Upper lobe of left lung (tissue), 6 donors: ENCODE measurements around the gene EYA2. TPM values are rescaled to one million over a fixed set of nuclear protein-coding genes. Genes with fewer than 3 reads are reported as not detected.

Source experiments
- ATAC-seq, 2 donors: fragments of 200-7000 bp; cut with Tn5 transposase; one replicate each; pipeline ENCODE4 v1.9.1; 2022; ENCODE audit warnings: mild to moderate bottlenecking in 2 of 2, moderate library complexity in 2 of 2; ENCODE audit not compliant: low FRiP score in 2 of 2
- DNase-seq, 2 donors: peaks; one replicate each; pipeline ENCODE4 v3.0.0-alpha.2; 2019 to 2020
- H3K27ac ChIP-seq, 4 donors: fragments of 200-600 bp; sonication (generic); one replicate each; pipeline ENCODE4 v1.5.1; 2016 to 2019
- H3K27me3 ChIP-seq, 4 donors: fragments of 200-600 bp; sonication (generic); one replicate each; pipeline ENCODE4 v1.5.1; 2017 to 2019
- H3K36me3 ChIP-seq, 4 donors: fragments of 200-600 bp; sonication (generic); one replicate each; pipeline ENCODE4 v1.5.1; 2016 to 2019
- H3K4me1 ChIP-seq, 4 donors: fragments of 200-600 bp; sonication (generic); one replicate each; pipeline ENCODE4 v1.5.1; 2018 to 2019
- H3K4me3 ChIP-seq, 4 donors: fragments of 200-600 bp; sonication (generic); one replicate each; pipeline ENCODE4 v1.5.1; 2017 to 2019; ENCODE audit warnings: mild to moderate bottlenecking in 2 of 4, moderate library complexity in 1 of 4
- H3K9me3 ChIP-seq, 4 donors: fragments of 200-600 bp; sonication (generic); one replicate each; pipeline ENCODE4 v1.5.1; 2018 to 2019
- EP300 ChIP-seq, 4 donors: sonication (generic); formaldehyde crosslinking; IDR thresholded peaks; one replicate each; pipeline ENCODE4 v1.5.1; 2017; ENCODE audit warnings: antibody characterized with exemption in 4 of 4, control low read depth in 2 of 4
- POLR2A ChIP-seq, 4 donors: fragments of 450-650 bp; IDR thresholded peaks; one replicate each; pipeline ENCODE4 v1.5.1; 2016 to 2017; ENCODE audit warnings: antibody characterized with exemption in 4 of 4, mild to moderate bottlenecking in 2 of 4
- POLR2AphosphoS5 ChIP-seq, 2 donors: sonication (generic); formaldehyde crosslinking; IDR thresholded peaks; one replicate each; pipeline ENCODE4 v1.5.1; 2017; ENCODE audit warnings: antibody characterized with exemption in 2 of 2
- WGBS, 2 donors: methylation state at CpG; one replicate each; pipeline ENCODE4 v1.1.5; 2017 to 2018; 5-methylcytosine and 5-hydroxymethylcytosine counted together
- total RNA-seq, 6 donors: library from RNA; depleted of rRNA in 4 of 6; stranded (reverse); fragments of >200 nt in 4 of 6; gene quantifications; one replicate each; pipeline versions ENCODE4 v1.1.0 to v1.2.1, GENCODE V29; 2016 to 2021
- TF ChIP-seq, protein P1 (sequence below), 6 experiments: fragments of 450-650 bp in 4 of 6; fragments of 200-600 bp in 2 of 6; sonication (generic) in 2 of 6; IDR thresholded peaks; one replicate each; pipeline ENCODE4 v1.5.1; 2016 to 2019; ENCODE audit warnings: antibody characterized with exemption in 6 of 6
- donor health status: DM: no; HTN: no; CAD: no; lungs with moderate emphysema.
- donor health status: DM: no; HTN: yes; CAD: no; lungs with severe emphysema.

The EYA2 gene
- total RNA-seq, 6 donors from 2014 or later: 0.66 to 9.4 (median 3.0) TPM

DNA sequence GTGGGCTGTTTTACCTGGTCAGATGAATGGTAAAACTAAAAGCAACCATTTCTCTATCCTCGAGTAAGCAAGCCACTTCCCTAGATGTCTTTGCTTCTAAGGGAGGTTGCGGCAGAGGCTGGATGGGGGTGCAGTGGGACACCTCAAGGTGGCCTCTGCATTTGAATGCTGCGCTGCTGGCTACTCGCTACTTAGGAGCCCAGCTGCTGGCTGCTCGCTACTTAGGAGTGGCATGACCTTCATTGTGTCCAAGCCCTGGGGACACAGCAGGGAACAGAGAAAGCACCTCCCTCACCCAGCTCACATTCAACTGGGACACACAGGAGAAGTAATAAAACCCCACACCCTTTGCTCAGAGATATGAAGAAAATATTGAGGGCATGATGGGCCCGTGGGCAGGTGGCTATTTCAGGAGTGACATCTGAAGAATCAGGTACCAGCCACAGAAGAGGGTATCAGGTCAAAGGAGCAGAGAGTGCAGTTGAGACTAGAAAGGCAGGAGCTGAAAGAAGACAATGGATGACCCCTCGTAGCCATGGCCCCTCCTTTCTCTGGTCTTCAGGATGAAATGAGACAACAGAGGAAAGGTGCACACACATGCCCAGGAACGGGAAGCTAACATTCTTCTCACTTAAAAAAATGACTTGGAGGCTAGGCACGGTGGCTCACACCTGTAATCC is 312.5 kb downstream of the EYA2 start:
- 83 to 89% methylated on average over 8 to 9 of the region's 9 CpGs for WGBS, 2 donors
- no peak overlapping the region for H3K27ac ChIP-seq
- TF ChIP-seq POLR2AphosphoS5 (IDR thresholded peaks at IDR 0.05) (no peak), EP300 (IDR thresholded peaks at IDR 0.05) (no peak), POLR2A (IDR thresholded peaks at IDR 0.05) (no peak)
- TF ChIP-seq, protein P1, sequence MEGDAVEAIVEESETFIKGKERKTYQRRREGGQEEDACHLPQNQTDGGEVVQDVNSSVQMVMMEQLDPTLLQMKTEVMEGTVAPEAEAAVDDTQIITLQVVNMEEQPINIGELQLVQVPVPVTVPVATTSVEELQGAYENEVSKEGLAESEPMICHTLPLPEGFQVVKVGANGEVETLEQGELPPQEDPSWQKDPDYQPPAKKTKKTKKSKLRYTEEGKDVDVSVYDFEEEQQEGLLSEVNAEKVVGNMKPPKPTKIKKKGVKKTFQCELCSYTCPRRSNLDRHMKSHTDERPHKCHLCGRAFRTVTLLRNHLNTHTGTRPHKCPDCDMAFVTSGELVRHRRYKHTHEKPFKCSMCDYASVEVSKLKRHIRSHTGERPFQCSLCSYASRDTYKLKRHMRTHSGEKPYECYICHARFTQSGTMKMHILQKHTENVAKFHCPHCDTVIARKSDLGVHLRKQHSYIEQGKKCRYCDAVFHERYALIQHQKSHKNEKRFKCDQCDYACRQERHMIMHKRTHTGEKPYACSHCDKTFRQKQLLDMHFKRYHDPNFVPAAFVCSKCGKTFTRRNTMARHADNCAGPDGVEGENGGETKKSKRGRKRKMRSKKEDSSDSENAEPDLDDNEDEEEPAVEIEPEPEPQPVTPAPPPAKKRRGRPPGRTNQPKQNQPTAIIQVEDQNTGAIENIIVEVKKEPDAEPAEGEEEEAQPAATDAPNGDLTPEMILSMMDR (IDR thresholded peaks at IDR 0.05): no peak
- ATAC-seq (no peak), DNase-seq (no peak)
- H3K4me3 ChIP-seq: no peak overlapping the region
- H3K27me3 ChIP-seq: no peaks in the 10 kb centered on the region
- no peaks in the 10 kb centered on the region for H3K9me3 ChIP-seq
- H3K4me1 ChIP-seq: no peaks in the 10 kb centered on the region
- H3K36me3 ChIP-seq: peaks cover 18 to 40% (median 36%) of the 10 kb centered on the region in 4 donors

DNA sequence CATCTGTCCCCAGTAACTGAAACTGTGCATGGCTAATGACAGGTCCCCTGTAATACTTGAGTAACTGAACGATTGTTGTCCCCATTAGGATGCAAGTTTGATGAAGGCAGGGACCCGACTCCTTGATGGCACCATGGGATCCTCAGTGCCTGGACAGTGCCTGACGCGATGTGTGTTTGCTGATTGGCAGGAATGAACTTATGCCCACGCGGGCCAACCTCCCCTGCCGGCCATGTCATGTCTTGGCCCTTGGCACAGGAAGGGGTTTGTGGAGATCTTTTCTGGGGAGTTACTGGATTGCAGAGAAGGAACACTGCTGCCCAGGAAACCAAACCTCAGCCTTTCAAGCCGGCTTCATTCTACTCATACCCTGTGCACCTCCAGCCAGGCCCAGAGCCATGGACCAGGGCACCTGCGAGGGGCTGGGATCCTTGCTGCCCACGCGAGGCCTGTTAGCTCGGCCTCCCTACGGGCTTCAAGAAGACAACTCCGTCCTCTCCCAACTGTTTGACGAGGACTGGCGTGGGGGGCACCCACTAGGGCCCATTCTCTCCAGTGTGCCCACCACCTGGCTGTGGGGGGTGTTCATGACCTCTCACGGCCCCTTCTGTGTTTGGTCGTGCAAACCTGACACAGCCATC is 314.0 kb downstream of the EYA2 start:
- Histone ChIP-seq H3K4me3 (no peak overlapping the region), H3K27me3 (no peaks in the 10 kb centered on the region), H3K36me3 (peaks cover 25 to 55% (median 49%) of the 10 kb centered on the region in 4 donors), H3K9me3 (no peaks in the 10 kb centered on the region), H3K27ac (no peak overlapping the region), H3K4me1 (no peaks in the 10 kb centered on the region)
- TF ChIP-seq POLR2A (IDR thresholded peaks at IDR 0.05) (no peak), POLR2AphosphoS5 (IDR thresholded peaks at IDR 0.05) (no peak), EP300 (IDR thresholded peaks at IDR 0.05) (no peak)
- TF ChIP-seq, protein P1 (IDR thresholded peaks at IDR 0.05): no peak
- 94 to 95% methylated on average over 7 to 18 of the region's 18 CpGs for WGBS, 2 donors
- ATAC-seq (peak in 1 of 2 donors; percentile 7), DNase-seq (peak in 1 of 2 donors; percentile 54)

DNA sequence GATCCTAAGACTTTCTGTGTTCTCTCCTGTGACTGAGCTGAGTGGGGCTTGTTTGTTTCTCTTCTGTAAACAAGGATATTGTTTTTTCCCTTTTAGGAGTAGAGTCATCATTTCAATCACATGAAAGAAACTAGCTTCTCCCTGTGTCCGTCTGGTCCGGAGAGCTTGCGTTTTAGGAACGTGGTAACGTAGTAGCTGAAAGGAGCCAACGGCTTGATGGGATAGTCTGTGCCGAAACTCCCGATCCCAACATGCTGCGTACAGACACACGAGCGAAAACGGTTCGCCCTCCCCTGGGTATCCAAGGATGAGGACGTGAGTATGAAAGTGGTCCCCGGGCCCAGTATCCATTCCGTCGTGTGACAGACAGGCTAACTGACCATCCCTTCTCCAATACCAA is 315.3 kb downstream of the EYA2 start:
- no peak for ATAC-seq

DNA sequence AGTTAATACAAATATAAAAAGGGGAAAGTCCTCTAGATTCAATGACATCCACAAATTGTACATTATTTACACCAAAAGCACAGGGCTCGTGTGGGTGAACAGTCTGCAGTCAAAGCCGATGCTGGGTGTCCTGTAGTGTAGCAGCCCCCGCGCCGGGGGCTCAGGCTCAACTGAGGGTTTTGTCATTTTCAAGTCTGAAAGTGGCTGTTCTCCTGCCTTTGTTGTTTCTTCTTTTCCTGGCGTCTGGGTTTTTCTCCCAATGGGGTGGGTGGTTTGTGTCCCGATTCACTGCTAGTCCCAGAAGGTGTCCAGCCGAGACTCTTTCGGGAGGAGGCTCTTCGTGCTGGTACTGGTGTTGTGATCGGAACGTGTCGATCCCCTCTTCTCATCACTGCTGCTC is 315.8 kb downstream of the EYA2 start:
- peaks cover 25 to 73% (median 63%) of the 10 kb centered on the region in 4 donors for H3K36me3 ChIP-seq
- H3K27ac ChIP-seq: no peak overlapping the region
- TF ChIP-seq EP300 (IDR thresholded peaks at IDR 0.05) (no peak), POLR2A (IDR thresholded peaks at IDR 0.05) (no peak), POLR2AphosphoS5 (IDR thresholded peaks at IDR 0.05) (no peak)
- TF ChIP-seq, protein P1 (IDR thresholded peaks at IDR 0.05): no peak
- H3K27me3 ChIP-seq: no peaks in the 10 kb centered on the region
- ATAC-seq (no peak), DNase-seq (peak in 1 of 2 donors; percentile 52)
- no peaks in the 10 kb centered on the region for H3K4me1 ChIP-seq
- 97 to 98% methylated on average over 13 of the region's 13 CpGs for WGBS, 2 donors
- no peaks in the 10 kb centered on the region for H3K9me3 ChIP-seq
- H3K4me3 ChIP-seq: no peak overlapping the region

More for the DNA sequence above, 315.3 kb downstream of the EYA2 start:
- no peak overlapping the region for H3K4me3 ChIP-seq
- H3K9me3 ChIP-seq: no peaks in the 10 kb centered on the region
- TF ChIP-seq POLR2A (IDR thresholded peaks at IDR 0.05) (no peak), POLR2AphosphoS5 (IDR thresholded peaks at IDR 0.05) (no peak), EP300 (IDR thresholded peaks at IDR 0.05) (no peak)
- TF ChIP-seq, protein P1 (IDR thresholded peaks at IDR 0.05): no peak
- DNase-seq: no peak
- no peaks in the 10 kb centered on the region for H3K4me1 ChIP-seq
- 93 to 95% methylated on average over 17 of the region's 17 CpGs for WGBS, 2 donors
- H3K36me3 ChIP-seq: peaks cover 25 to 68% (median 60%) of the 10 kb centered on the region in 4 donors
- no peaks in the 10 kb centered on the region for H3K27me3 ChIP-seq
- no peak overlapping the region for H3K27ac ChIP-seq
